AG09309 (cell line): ENCODE results near the gene MIPEP.

Source experiments
- DNase-seq: peaks from one replicate; pipeline ENCODE4 v3.0.0-alpha.2; 2010; ENCODE audit warnings: low read depth
- H3K4me3 ChIP-seq: 2 replicates; pipeline ENCODE4 v1.5.1; 2011; ENCODE audit warnings: mild to moderate bottlenecking, low read depth, low read length, moderate library complexity; ENCODE audit not compliant: control insufficient read depth
- CTCF ChIP-seq: IDR thresholded peaks from 2 replicates; pipeline ENCODE4 v1.5.1; 2011; ENCODE audit warnings: mild to moderate bottlenecking, low read depth, low read length, inconsistent platforms; ENCODE audit not compliant: insufficient read depth, control insufficient read depth; ENCODE audit errors: missing control alignments

Gene MIPEP

DNA sequence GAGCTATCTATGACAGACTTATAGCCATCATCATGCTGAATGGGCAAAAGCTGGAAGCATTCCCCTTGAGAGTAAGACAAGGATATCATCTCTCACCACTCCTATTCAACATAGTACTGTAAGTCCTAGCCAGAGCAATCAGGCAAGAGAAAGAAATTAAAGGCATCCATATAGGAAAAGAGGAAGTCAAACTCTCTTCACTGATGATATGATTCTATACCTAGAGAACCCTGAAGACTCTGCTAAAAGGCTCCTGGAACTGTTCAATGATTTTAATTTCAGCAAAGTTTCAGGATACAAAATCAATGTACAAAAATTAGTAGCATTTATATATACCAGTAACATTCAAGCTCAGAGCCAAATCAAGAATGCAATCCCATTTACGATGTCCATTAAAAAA is 29.8 kb upstream of the MIPEP start:
- no peak for DNase-seq
- no peak for TF ChIP-seq CTCF
- no peak overlapping the region for H3K4me3 ChIP-seq

GRCh38 chr13:23918208-23918607 is 29.0 kb upstream of the MIPEP start:
- no peak for DNase-seq
- no peak for TF ChIP-seq CTCF
- no peak overlapping the region for H3K4me3 ChIP-seq

DNA sequence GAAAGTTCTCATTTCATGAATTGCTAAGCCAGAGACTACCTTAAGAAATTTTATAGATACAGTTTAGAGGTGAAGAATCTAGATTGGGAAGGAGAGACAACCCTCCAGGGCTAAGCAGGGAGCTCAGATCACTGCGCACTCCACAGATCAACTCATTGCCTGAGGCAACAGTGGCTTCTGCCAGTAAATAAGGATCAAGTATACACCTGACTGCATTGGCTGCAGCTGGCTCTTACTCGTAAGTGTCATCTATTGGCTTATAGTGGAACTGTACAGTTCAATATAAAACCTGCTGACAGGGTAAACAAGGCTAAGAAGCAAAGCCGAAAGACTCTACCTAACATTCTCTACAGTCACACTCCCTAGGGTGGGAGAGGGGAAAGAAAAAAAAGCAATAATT is 26.1 kb upstream of the MIPEP start:
- DNase-seq: no peak
- H3K4me3 ChIP-seq: no peak overlapping the region
- no peak for TF ChIP-seq CTCF

GRCh38 chr13:23912469-23912868 is 23.3 kb upstream of the MIPEP start:
- TF ChIP-seq CTCF: no peak
- DNase-seq: no peak

DNA sequence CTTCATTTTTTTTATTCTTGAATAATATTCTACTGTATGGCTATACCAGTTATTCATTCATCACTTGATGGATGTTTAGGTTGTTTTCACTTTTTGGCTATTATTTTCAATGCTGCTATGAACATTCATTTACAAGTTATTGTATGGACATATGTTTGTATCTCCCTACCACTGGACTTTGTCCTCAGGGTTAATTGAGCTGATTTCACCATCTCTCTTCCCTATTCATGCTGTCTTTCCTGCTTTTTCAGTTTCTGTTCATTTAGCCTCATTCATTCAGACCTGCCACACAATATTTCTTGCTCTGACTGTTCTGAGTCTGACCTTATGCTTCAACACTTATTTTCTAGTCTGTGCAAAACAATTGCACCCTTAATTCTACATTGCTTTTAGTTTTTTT is 20.4 kb upstream of the MIPEP start:
- no peak for DNase-seq
- H3K4me3 ChIP-seq: no peak overlapping the region
- no peak for TF ChIP-seq CTCF

More at GRCh38 chr13:23912469-23912868, 23.3 kb upstream of the MIPEP start:
- no peak overlapping the region for H3K4me3 ChIP-seq

DNA sequence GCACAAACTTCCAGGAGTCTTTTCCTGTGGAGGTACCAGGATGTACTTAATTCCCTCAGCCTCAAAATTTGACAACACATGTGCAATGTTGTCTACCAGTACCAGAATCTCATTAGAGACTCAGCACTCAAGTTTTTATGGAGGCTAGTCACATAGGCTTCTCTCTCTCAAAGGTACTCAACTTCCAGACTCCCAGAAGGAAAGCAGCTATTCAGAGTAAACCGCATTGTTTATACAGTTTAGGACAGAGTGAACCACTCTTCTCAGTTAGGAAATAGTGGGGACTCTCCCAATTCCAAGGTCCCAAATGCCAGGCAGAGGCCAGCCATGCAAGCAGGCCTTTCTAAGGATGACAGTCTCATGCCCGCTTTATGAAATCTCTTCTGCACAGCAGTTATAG is 16.6 kb upstream of the MIPEP start:
- no peak overlapping the region for H3K4me3 ChIP-seq
- TF ChIP-seq CTCF: no peak
- DNase-seq: no peak

DNA sequence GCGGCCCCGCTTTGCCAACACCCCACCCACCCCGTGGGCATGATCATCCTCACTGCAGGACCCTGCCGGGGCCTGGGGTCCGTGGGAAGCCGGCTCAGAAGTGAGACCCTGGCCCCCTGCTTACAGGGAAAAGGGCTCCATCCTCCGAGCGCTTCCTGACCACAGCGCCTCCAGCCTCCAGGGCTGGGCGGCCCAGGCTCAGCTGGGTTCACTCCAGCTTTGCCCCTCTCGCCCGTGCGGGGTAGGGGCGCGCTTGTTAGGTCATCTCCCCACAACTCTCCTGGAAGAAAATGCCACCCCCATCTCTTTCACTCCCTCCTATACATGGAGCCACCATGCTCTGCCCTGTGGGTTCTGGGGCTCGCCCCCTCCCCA is 14.7 kb upstream of the MIPEP start:
- no peak overlapping the region; the same call in 1 of the 2 replicates for H3K4me3 ChIP-seq
- no peak for DNase-seq
- TF ChIP-seq CTCF: no peak
